IMR-90 (cell line): ENCODE results near the gene SOBP.

ENCODE experiments used
- BHLHE40 ChIP-seq: fragments of 150-350 bp; IDR thresholded peaks from 2 replicates; pipeline ENCODE4 v1.6.1; 2016; ENCODE audit warnings: mild to moderate bottlenecking, low read depth, low read length
- CHD1 ChIP-seq: IDR thresholded peaks from 2 replicates; pipeline ENCODE4 v1.6.1; 2012; ENCODE audit warnings: low read depth, low read length, improper control_type of control experiment
- CTCF ChIP-seq: conservative IDR thresholded peaks from 2 replicates; pipeline ENCODE4 v1.5.1; 2012; ENCODE audit warnings: mild to moderate bottlenecking, low read depth, low read length, improper control_type of control experiment
- MAFK ChIP-seq: IDR thresholded peaks from 2 replicates; pipeline ENCODE4 v1.6.1; 2012; ENCODE audit warnings: low read depth, low read length, improper control_type of control experiment
- NFE2L2 ChIP-seq: fragments of 150-350 bp; IDR thresholded peaks from 2 replicates; pipeline ENCODE4 v1.6.1; 2016; ENCODE audit warnings: low read depth, mild to moderate bottlenecking, low read length
- POLR2A ChIP-seq: IDR thresholded peaks from 2 replicates; pipeline ENCODE4 v1.6.1; 2012; ENCODE audit warnings: mild to moderate bottlenecking, low read depth, low read length
- RAD21 ChIP-seq: IDR thresholded peaks from 2 replicates; pipeline ENCODE4 v1.6.1; 2012; ENCODE audit warnings: low read length, improper control_type of control experiment

- no peak for TF ChIP-seq CTCF
- TF ChIP-seq RAD21: no peak
- no peak for TF ChIP-seq CHD1
- TF ChIP-seq POLR2A: no peak
- no peak for TF ChIP-seq MAFK
- no peak for TF ChIP-seq BHLHE40
- TF ChIP-seq NFE2L2: no peak
These were observed 74.0 kb downstream of the SOBP start for GRCh38 chr6:107563694-107564588.
